HCT116 (cell line): Measurements from ENCODE around the gene KRT82. TPM values are rescaled to one million over a fixed set of nuclear protein-coding genes. Genes with fewer than 3 reads are reported as not detected.

ENCODE experiments used
- ATAC-seq: fragments of 200-7000 bp; cut with Tn5 transposase; 2 replicates; pipeline ENCODE4 v1.9.1; 2020; ENCODE audit warnings: mild to moderate bottlenecking, moderate library complexity
- BruUV-seq: library from RNA; stranded (reverse); fragments of 400-500 nt; replicated peaks from 2 replicates; lab custom pipeline; 2021; lab: Mats Ljungman, UMichigan
- CTCF ChIA-PET: fragments of 300-600 bp; sonication (Branson Sonifier 250); formaldehyde crosslinking; loops from one replicate; lab custom pipeline; 2021; ENCODE audit warnings: antibody characterized with exemption; lab: Charles Lee
- POLR2A ChIA-PET: fragments of 300-600, 350-600 bp; sonication (Branson Sonifier 250); formaldehyde crosslinking; loops from one replicate; lab custom pipeline; 2021; ENCODE audit warnings: antibody characterized with exemption; lab: Charles Lee
- RAD21 ChIA-PET, 2 experiments: fragments of 300-600 bp; sonication (Branson Sonifier 250); formaldehyde crosslinking; loops; one replicate each; lab custom pipeline; 2023; ENCODE audit warnings: low total read pairs in 2 of 2; ENCODE audit not compliant: uncharacterized antibody in 2 of 2, unreplicated experiment in 2 of 2, low non-redundant PET in 1 of 2; lab: Charles Lee
- DNase-seq: peaks from one replicate; pipeline ENCODE4 v3.0.0-alpha.2; 2010; ENCODE audit warnings: low read depth, low spot score
- H2AFZ ChIP-seq: fragments of 200-600 bp; shearing (Covaris generic), sonication (generic); 2 replicates; pipeline ENCODE4 v1.6.1; 2017; ENCODE audit warnings: low read depth, mixed run types, mixed read lengths, antibody characterized with exemption, low read length; ENCODE audit not compliant: poor library complexity, severe bottlenecking
- H3K27ac ChIP-seq: 2 replicates; pipeline ENCODE4 v1.5.1; 2012; ENCODE audit warnings: low read depth, low read length
- H3K27me3 ChIP-seq: fragments of 200-600 bp; sonication (generic); 2 replicates; pipeline ENCODE4 v1.6.1; 2016; ENCODE audit warnings: mixed run types, low read length, mixed read lengths; ENCODE audit not compliant: insufficient read depth
- H3K36me3 ChIP-seq, 2 experiments: fragments of 200-500 bp in 1 of 2; fragments of 200-600 bp in 1 of 2; sonication (Bioruptor generic) in 1 of 2; sonication (generic) in 1 of 2; 2 replicates each; pipeline versions ENCODE4 v1.5.1 to v1.6.1; 2014 to 2016; ENCODE audit warnings: low read length in 2 of 2, inconsistent platforms in 1 of 2, mixed read lengths in 1 of 2, mixed run types in 1 of 2; ENCODE audit not compliant: insufficient read depth in 2 of 2, control insufficient read depth in 1 of 2
- H3K4me1 ChIP-seq, 2 experiments: fragments of 200-600 bp in 1 of 2; sonication (generic) in 1 of 2; 2 replicates each; pipeline versions ENCODE4 v1.5.1 to v1.6.1; 2012 to 2017; ENCODE audit warnings: low read length in 2 of 2, inconsistent platforms in 1 of 2, mild to moderate bottlenecking in 1 of 2, mixed read lengths in 1 of 2, mixed run types in 1 of 2, moderate library complexity in 1 of 2; ENCODE audit not compliant: insufficient read depth in 2 of 2, control insufficient read depth in 1 of 2
- H3K4me2 ChIP-seq: fragments of 200-600 bp; sonication (generic); 2 replicates; pipeline ENCODE4 v1.6.1; 2017; ENCODE audit warnings: mixed run types, low read length, mixed read lengths
- H3K4me3 ChIP-seq, 2 experiments: fragments of 200-600 bp in 1 of 2; sonication (generic) in 1 of 2; replicated peaks in 1 of 2; 2 replicates each; pipeline ENCODE4 v1.5.1; 2011 to 2016; ENCODE audit warnings: low read length in 2 of 2, control low read depth in 1 of 2, low read depth in 1 of 2, mild to moderate bottlenecking in 1 of 2, mixed read lengths in 1 of 2, mixed run types in 1 of 2
- H3K79me2 ChIP-seq: fragments of 200-600 bp; sonication (generic); 2 replicates; pipeline ENCODE4 v1.6.1; 2017; ENCODE audit warnings: mild to moderate bottlenecking, mixed run types, low read length, moderate library complexity, mixed read lengths; ENCODE audit not compliant: insufficient read depth
- H3K9ac ChIP-seq: fragments of 200-600 bp; sonication (generic); 2 replicates; pipeline ENCODE4 v1.6.1; 2016; ENCODE audit warnings: low read length, mixed read lengths
- H3K9me2 ChIP-seq: fragments of 200-600 bp; sonication (generic), shearing (Covaris generic); 2 replicates; pipeline ENCODE4 v1.6.1; 2017; ENCODE audit warnings: mixed run types, mild to moderate bottlenecking, moderate library complexity; ENCODE audit not compliant: insufficient read depth
- H3K9me3 ChIP-seq, 2 experiments: fragments of 200-500 bp in 1 of 2; fragments of 200-600 bp in 1 of 2; sonication (Bioruptor generic) in 1 of 2; sonication (generic) in 1 of 2; 2 replicates each; pipeline ENCODE4 v1.6.1; 2014 to 2017; ENCODE audit warnings: low read length in 2 of 2, mixed read lengths in 2 of 2, inconsistent platforms in 1 of 2, low read depth in 1 of 2, mild to moderate bottlenecking in 1 of 2, mixed run types in 1 of 2, moderate library complexity in 1 of 2; ENCODE audit not compliant: control insufficient read depth in 1 of 2, insufficient read depth in 1 of 2
- H4K20me1 ChIP-seq: fragments of 200-600 bp; sonication (generic), shearing (Covaris generic); 2 replicates; pipeline ENCODE4 v1.6.1; 2017; ENCODE audit warnings: mixed run types, mild to moderate bottlenecking, moderate library complexity; ENCODE audit not compliant: insufficient read depth
- CBX3 ChIP-seq: IDR thresholded peaks from 2 replicates; pipeline ENCODE4 v1.6.1; 2012; ENCODE audit warnings: low read depth
- CEBPB ChIP-seq: IDR thresholded peaks from 2 replicates; pipeline ENCODE4 v1.6.1; 2012; ENCODE audit warnings: low read depth
- EZH2 ChIP-seq: fragments of 200-600 bp; sonication (generic); IDR thresholded peaks from 2 replicates; pipeline ENCODE4 v1.6.1; 2017; ENCODE audit warnings: antibody characterized with exemption, mixed run types
- EZH2phosphoT487 ChIP-seq: fragments of 200-600 bp; IDR thresholded peaks from 2 replicates; pipeline ENCODE4 v1.6.1; 2018; ENCODE audit warnings: antibody characterized with exemption, borderline replicate concordance
- FOSL1 ChIP-seq: IDR thresholded peaks from 2 replicates; pipeline ENCODE4 v1.6.1; 2012; ENCODE audit warnings: low read depth
- POLR2A ChIP-seq: IDR thresholded peaks from 2 replicates; pipeline ENCODE4 v1.7.0; 2011; ENCODE audit warnings: borderline replicate concordance; ENCODE audit not compliant: insufficient read depth, insufficient read length; ENCODE audit errors: extremely low read depth
- POLR2AphosphoS5 ChIP-seq: IDR thresholded peaks from 2 replicates; pipeline ENCODE4 v1.6.1; 2011; ENCODE audit warnings: mild to moderate bottlenecking, low read depth, low read length, moderate library complexity
- SIN3A ChIP-seq: IDR thresholded peaks from 2 replicates; pipeline ENCODE4 v1.6.1; 2012; ENCODE audit warnings: low read depth
- SRF ChIP-seq: IDR thresholded peaks from 2 replicates; pipeline ENCODE4 v1.6.1; 2012; ENCODE audit warnings: low read depth
- TCF7L2 ChIP-seq: IDR thresholded peaks from 2 replicates; pipeline ENCODE4 v1.7.0; 2011; ENCODE audit warnings: borderline replicate concordance, inconsistent platforms; ENCODE audit not compliant: insufficient read depth, insufficient read length; ENCODE audit errors: extremely low read depth
- YY1 ChIP-seq: IDR thresholded peaks from 2 replicates; pipeline ENCODE4 v1.6.1; 2011; ENCODE audit warnings: low read length, low read depth, moderate library complexity, mild to moderate bottlenecking; ENCODE audit not compliant: insufficient replicate concordance; ENCODE audit errors: extremely low read depth
- ZFX ChIP-seq: fragments of 450-650 bp; IDR thresholded peaks from 2 replicates; pipeline ENCODE4 v1.6.1; 2017
- intact Hi-C: fragments of 100-400 bp; cut with micrococcal nuclease; formaldehyde crosslinking; loops from 2 replicates; pipeline ENCODE4 v1.10.0; 2022
- total RNA-seq: library from RNA; stranded (reverse); gene quantifications from one replicate; pipeline ENCODE4 v1.2.1, GENCODE V29; 2021; ENCODE audit not compliant: unreplicated experiment
- TF ChIP-seq, protein P1 (sequence below): IDR thresholded peaks from 2 replicates; pipeline ENCODE4 v1.6.1; 2012
- TF ChIP-seq, protein P2 (sequence below): IDR thresholded peaks from 2 replicates; pipeline ENCODE4 v1.6.1; 2012; ENCODE audit warnings: low read depth
- TF ChIP-seq, protein P3 (sequence below): IDR thresholded peaks from 2 replicates; pipeline ENCODE4 v1.6.1; 2012
- TF ChIP-seq, protein P4 (sequence below), 3 experiments: fragments of 200-600 bp in 1 of 3; sonication (generic) in 1 of 3; IDR thresholded peaks in 2 of 3; conservative IDR thresholded peaks in 1 of 3; 2 replicates each; pipeline ENCODE4 v1.5.1; 2012 to 2017; ENCODE audit warnings: low read depth in 2 of 3, low read length in 2 of 3, antibody characterized with exemption in 1 of 3, borderline replicate concordance in 1 of 3, control low read depth in 1 of 3, mild to moderate bottlenecking in 1 of 3, mixed read lengths in 1 of 3, mixed run types in 1 of 3, moderate library complexity in 1 of 3; ENCODE audit not compliant: insufficient read depth in 1 of 3

KRT82 gene
- total RNA-seq, 1 experiment from 2014 or later: not detected

DNA sequence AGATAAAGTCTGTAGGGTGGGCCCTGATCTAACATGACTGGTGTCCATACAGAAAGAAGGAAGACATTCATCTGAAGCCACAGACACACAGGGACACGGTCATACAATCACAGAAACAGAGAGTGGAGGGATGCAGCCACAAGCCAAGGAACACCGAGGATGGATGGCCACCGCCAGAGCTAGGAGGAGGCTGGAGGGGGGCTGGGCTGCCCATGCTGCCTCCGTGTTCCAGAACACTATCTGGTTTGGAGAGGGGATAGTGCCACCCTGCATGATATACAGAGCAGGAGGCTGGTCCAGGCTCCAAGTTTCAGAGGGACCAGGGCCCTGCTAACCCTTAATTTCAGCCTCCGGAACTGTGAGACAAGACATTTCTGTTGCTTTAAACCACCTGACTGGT, 19.3 kb upstream of the KRT82 start (continued):
- TF ChIP-seq CBX3: no peak
- no peak for TF ChIP-seq CEBPB
- TF ChIP-seq SIN3A: no peak
- no peak for TF ChIP-seq POLR2A

DNA sequence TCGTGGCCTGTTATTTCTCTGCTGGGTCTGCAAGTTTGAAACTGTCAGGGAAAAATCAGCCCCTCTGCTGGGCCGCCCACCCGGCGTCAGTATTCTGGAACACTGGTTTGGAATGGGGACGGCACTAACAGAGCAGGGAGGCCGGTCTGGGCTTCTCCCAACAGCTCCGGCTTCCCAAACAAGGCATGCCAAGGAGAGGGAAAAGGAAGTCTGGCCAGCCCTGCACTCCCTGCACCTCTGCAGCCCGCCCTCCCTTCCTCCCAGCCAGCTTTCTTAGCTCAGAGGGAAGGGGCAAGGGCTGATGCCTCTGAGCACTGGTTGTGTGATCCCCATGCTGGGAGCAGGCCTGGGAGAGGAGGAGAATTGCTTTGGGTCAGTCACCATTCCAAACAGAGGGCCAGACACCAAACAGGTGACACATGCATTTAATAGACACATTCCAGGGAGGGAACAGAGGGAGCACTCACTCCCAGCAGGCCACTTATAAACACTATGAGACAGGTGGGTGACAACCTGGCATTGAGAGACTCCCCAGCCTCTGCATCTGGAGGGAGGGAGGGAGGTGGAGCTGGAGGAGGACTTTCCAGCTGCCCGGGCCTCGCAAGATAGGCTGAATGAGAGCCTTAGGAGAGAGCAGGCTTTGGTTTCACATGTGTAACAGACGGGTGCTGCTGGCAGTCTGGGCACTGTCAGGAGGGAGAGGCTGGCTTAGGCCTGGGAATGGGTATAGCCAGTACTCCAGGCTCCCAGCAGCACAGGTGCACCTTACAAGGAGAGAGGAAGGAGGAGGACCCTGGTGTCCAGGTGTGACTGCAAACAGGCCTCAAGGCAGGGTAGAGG, 17.7 kb upstream of the KRT82 start:
- TF ChIP-seq TCF7L2: no peak
- TF ChIP-seq FOSL1: no peak
- no peak for TF ChIP-seq EZH2
- no peak for TF ChIP-seq ZFX
- no peak for TF ChIP-seq POLR2A
- TF ChIP-seq, protein P1, sequence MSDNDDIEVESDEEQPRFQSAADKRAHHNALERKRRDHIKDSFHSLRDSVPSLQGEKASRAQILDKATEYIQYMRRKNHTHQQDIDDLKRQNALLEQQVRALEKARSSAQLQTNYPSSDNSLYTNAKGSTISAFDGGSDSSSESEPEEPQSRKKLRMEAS: no peak
- TF ChIP-seq, protein P2, sequence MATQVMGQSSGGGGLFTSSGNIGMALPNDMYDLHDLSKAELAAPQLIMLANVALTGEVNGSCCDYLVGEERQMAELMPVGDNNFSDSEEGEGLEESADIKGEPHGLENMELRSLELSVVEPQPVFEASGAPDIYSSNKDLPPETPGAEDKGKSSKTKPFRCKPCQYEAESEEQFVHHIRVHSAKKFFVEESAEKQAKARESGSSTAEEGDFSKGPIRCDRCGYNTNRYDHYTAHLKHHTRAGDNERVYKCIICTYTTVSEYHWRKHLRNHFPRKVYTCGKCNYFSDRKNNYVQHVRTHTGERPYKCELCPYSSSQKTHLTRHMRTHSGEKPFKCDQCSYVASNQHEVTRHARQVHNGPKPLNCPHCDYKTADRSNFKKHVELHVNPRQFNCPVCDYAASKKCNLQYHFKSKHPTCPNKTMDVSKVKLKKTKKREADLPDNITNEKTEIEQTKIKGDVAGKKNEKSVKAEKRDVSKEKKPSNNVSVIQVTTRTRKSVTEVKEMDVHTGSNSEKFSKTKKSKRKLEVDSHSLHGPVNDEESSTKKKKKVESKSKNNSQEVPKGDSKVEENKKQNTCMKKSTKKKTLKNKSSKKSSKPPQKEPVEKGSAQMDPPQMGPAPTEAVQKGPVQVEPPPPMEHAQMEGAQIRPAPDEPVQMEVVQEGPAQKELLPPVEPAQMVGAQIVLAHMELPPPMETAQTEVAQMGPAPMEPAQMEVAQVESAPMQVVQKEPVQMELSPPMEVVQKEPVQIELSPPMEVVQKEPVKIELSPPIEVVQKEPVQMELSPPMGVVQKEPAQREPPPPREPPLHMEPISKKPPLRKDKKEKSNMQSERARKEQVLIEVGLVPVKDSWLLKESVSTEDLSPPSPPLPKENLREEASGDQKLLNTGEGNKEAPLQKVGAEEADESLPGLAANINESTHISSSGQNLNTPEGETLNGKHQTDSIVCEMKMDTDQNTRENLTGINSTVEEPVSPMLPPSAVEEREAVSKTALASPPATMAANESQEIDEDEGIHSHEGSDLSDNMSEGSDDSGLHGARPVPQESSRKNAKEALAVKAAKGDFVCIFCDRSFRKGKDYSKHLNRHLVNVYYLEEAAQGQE: no peak
- TF ChIP-seq EZH2phosphoT487: no peak
- no peak for TF ChIP-seq SRF
- TF ChIP-seq YY1: no peak
- TF ChIP-seq, protein P3, sequence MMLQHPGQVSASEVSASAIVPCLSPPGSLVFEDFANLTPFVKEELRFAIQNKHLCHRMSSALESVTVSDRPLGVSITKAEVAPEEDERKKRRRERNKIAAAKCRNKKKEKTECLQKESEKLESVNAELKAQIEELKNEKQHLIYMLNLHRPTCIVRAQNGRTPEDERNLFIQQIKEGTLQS: no peak
- TF ChIP-seq, protein P4, sequence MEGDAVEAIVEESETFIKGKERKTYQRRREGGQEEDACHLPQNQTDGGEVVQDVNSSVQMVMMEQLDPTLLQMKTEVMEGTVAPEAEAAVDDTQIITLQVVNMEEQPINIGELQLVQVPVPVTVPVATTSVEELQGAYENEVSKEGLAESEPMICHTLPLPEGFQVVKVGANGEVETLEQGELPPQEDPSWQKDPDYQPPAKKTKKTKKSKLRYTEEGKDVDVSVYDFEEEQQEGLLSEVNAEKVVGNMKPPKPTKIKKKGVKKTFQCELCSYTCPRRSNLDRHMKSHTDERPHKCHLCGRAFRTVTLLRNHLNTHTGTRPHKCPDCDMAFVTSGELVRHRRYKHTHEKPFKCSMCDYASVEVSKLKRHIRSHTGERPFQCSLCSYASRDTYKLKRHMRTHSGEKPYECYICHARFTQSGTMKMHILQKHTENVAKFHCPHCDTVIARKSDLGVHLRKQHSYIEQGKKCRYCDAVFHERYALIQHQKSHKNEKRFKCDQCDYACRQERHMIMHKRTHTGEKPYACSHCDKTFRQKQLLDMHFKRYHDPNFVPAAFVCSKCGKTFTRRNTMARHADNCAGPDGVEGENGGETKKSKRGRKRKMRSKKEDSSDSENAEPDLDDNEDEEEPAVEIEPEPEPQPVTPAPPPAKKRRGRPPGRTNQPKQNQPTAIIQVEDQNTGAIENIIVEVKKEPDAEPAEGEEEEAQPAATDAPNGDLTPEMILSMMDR (IDR thresholded peaks at IDR 0.05 in 2 of 3, conservative IDR thresholded peaks at IDR 0.05 in 1 of 3; ENCODE audit: borderline replicate concordance in 1 of 3, insufficient read depth in 1 of 3, low read depth in 2 of 3, low read length in 2 of 3): no peak
- no peak for TF ChIP-seq POLR2AphosphoS5
- RAD21 ChIA-PET: no interaction called here
- no peaks in the 10 kb centered on the region for H3K36me3 ChIP-seq
- H3K27ac ChIP-seq: no peak overlapping the region
- H4K20me1 ChIP-seq: no peaks in the 10 kb centered on the region
- H3K9ac ChIP-seq: no peak overlapping the region
- no peak for DNase-seq
- H3K79me2 ChIP-seq: no peaks in the 10 kb centered on the region
- intact Hi-C loops: no loop called here
- no peaks in the 10 kb centered on the region for H3K9me3 ChIP-seq
- CTCF ChIA-PET: no interaction called here
- peaks cover 0 to 23% of the 10 kb centered on the region in 2 experiments; a peak in 2 of 4 replicates for H3K4me1 ChIP-seq
- 0 out of 2 replicates have a peak overlapping the region, but pooled peaks have one; percentile 6 for H3K4me2 ChIP-seq
- POLR2A ChIA-PET: no interaction called here
- H2AFZ ChIP-seq: no peak overlapping the region
- H3K9me2 ChIP-seq: no peaks in the 10 kb centered on the region
- no TSS peak for BruUV-seq
- no peaks in the 10 kb centered on the region for H3K27me3 ChIP-seq
- peak; percentile 37 for ATAC-seq
- no peak overlapping the region for H3K4me3 ChIP-seq
